Measurements from ENCODE around the gene SRI. TPM values are rescaled to one million over a fixed set of nuclear protein-coding genes. Genes with fewer than 3 reads are reported as not detected.

SRI gene
- total RNA-seq, 1 experiment from 2014 or later = 269 TPM

GRCh38 chr7:88223265-88223664 is 3.4 kb upstream of the SRI start:
- intact Hi-C loops (cut with micrococcal nuclease; ENCODE audit: unreplicated experiment) = loop anchor here (5.0 to 10.0 kb wide), 2 partner anchors 346 to 442 kb away; partner anchors contain the start of genes DBF4 and SLC25A40
- POLR2A ChIA-PET (ENCODE audit: unreplicated experiment) = no interaction called here

DNA sequence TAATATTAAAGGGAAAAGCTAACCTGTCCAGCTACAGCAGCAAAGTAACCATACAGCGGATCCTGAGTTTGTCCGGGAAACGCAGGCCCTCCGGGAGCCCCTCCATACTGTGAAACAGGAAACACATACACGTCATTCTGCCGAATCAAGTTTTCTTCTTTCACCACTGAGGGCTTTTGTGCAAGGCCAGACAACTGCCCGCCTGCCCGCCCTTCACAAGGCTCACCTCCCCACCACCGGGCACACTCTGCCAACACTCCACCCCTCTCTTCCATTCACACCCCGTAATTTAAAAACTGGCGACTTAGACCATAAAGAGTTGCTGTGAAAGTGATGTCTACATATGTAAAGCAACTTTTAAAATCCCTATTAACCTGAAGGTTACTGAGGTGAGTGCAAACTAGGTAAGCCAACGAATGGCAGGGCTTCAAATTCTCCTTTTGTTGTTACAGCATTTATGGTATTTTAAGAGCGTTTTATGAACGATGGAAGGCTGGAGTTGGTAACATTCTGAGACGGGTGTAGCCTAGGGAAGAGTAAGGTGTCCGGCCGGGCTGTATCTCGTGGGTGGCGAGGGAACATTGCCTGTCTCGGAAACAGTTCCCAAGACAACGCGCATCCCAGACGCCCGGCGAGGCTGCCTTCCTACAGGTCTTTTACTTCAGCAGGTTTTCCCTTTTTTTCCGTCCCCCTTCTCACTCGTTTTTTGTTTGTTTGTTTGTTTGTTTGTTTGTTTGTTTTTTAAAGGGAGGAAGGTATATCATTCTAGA is 817 bp downstream of the SRI start:
- TF ChIP-seq EZH2 (IDR thresholded peaks at IDR 0.05; ENCODE audit: low read depth) (no peak), CTCF (conservative IDR thresholded peaks at IDR 0.05) (no peak)
- H3K79me2 ChIP-seq (ENCODE audit: low read depth) = peaks cover 54% of the 10 kb centered on the region
- H3K9me2 ChIP-seq (ENCODE audit: insufficient read depth) = no peaks in the 10 kb centered on the region
- H3K27me3 ChIP-seq (ENCODE audit: insufficient read depth, low read depth) = no peaks in the 10 kb centered on the region
- intact Hi-C loops (cut with micrococcal nuclease; ENCODE audit: unreplicated experiment) = loop anchor here (2.0 to 10.0 kb wide), 2 partner anchors 78 to 284 kb away; partner anchors contain the start of gene ADAM22
- H3K27ac ChIP-seq = peak overlapping the region; percentile 97
- peaks cover 19% of the 10 kb centered on the region for H3F3A ChIP-seq (ENCODE audit: insufficient read depth, low read depth)
- CTCF ChIA-PET = no interaction called here
- peaks cover 23% of the 10 kb centered on the region for H4K20me1 ChIP-seq (ENCODE audit: insufficient read depth)
- H2AFZ ChIP-seq = peak overlapping the region; percentile 84; the same call in 1 of the 2 replicates
- peak; percentile 31 to 36 for DNase-seq
- TSS peak; percentile 38 for BruUV-seq (replicated peaks)
- no peaks in the 10 kb centered on the region for H3K9me3 ChIP-seq (ENCODE audit: insufficient read depth, low read depth)
- peaks cover 37% of the 10 kb centered on the region for H3K4me1 ChIP-seq (replicated peaks; ENCODE audit: insufficient read depth)
- H3K4me2 ChIP-seq = peak overlapping the region; percentile 96
- peaks cover 41% of the 10 kb centered on the region for H3K36me3 ChIP-seq (ENCODE audit: low read depth)
- peak overlapping the region; percentile 77 for H3K4me3 ChIP-seq
- POLR2A ChIA-PET (ENCODE audit: unreplicated experiment) = interaction anchor here (0.6 kb wide), 2 partner anchors 24 to 882 kb away, joined by 3 to 9 read pairs; no protein-coding TSS in a partner anchor

More at GRCh38 chr7:88223265-88223664, 3.4 kb upstream of the SRI start:
- no peak for DNase-seq
- Histone ChIP-seq H3F3A (ENCODE audit: insufficient read depth, low read depth) (peaks cover 47% of the 10 kb centered on the region), H3K9me3 (ENCODE audit: insufficient read depth, low read depth) (no peaks in the 10 kb centered on the region), H2AFZ (no peak overlapping the region), H3K4me1 (replicated peaks; ENCODE audit: insufficient read depth) (peaks cover 55% of the 10 kb centered on the region), H4K20me1 (ENCODE audit: insufficient read depth) (peaks cover 5% of the 10 kb centered on the region; the same call in 1 of the 2 replicates), H3K9me2 (ENCODE audit: insufficient read depth) (no peaks in the 10 kb centered on the region), H3K36me3 (ENCODE audit: low read depth) (0 out of 2 replicates have a peak, but pooled peaks cover 4% of the 10 kb centered on the region), H3K79me2 (ENCODE audit: low read depth) (peaks cover 15% of the 10 kb centered on the region), H3K27me3 (ENCODE audit: insufficient read depth, low read depth) (no peaks in the 10 kb centered on the region), H3K4me3 (no peak overlapping the region), H3K4me2 (no peak overlapping the region), H3K27ac (no peak overlapping the region)
- TF ChIP-seq EZH2 (IDR thresholded peaks at IDR 0.05; ENCODE audit: low read depth) = no peak
- TF ChIP-seq CTCF (conservative IDR thresholded peaks at IDR 0.05) = no peak
- CTCF ChIA-PET = no interaction called here
- no TSS peak for BruUV-seq (replicated peaks)

GRCh38 chr7:88218429-88218745 is 1.5 kb downstream of the SRI start:
- TF ChIP-seq EZH2 (IDR thresholded peaks at IDR 0.05; ENCODE audit: low read depth) = no peak
- TF ChIP-seq CTCF (conservative IDR thresholded peaks at IDR 0.05) = no peak
- H3K79me2 ChIP-seq (ENCODE audit: low read depth) = peaks cover 61% of the 10 kb centered on the region
- CTCF ChIA-PET = no interaction called here

More at GRCh38 chr7:88218429-88218745, 1.5 kb downstream of the SRI start:
- no peaks in the 10 kb centered on the region for H3K9me3 ChIP-seq (ENCODE audit: insufficient read depth, low read depth)
- H3K9me2 ChIP-seq (ENCODE audit: insufficient read depth) = no peaks in the 10 kb centered on the region
- POLR2A ChIA-PET (ENCODE audit: unreplicated experiment) = interaction anchor here (0.6 to 0.7 kb wide), 3 partner anchors 25 to 1121 kb away, joined by 3 to 9 read pairs (median 5); no protein-coding TSS in a partner anchor
- H3K4me2 ChIP-seq = peak overlapping the region; percentile 96
- H4K20me1 ChIP-seq (ENCODE audit: insufficient read depth) = peaks cover 23% of the 10 kb centered on the region
- peak overlapping the region; percentile 77 for H3K4me3 ChIP-seq
- peaks cover 16% of the 10 kb centered on the region for H3F3A ChIP-seq (ENCODE audit: insufficient read depth, low read depth)
- peaks cover 32% of the 10 kb centered on the region for H3K4me1 ChIP-seq (replicated peaks; ENCODE audit: insufficient read depth)
- no peak for DNase-seq
- no peak overlapping the region for H2AFZ ChIP-seq
- intact Hi-C loops (cut with micrococcal nuclease; ENCODE audit: unreplicated experiment) = loop anchor here (2.0 to 10.0 kb wide), 2 partner anchors 78 to 284 kb away; partner anchors contain the start of gene ADAM22
- H3K27me3 ChIP-seq (ENCODE audit: insufficient read depth, low read depth) = no peaks in the 10 kb centered on the region
- peaks cover 45% of the 10 kb centered on the region for H3K36me3 ChIP-seq (ENCODE audit: low read depth)
- H3K27ac ChIP-seq = peak overlapping the region; percentile 97
- no TSS peak for BruUV-seq (replicated peaks)

Data from PC-9 (cell line).